B cell (primary cell): ENCODE results near the gene WDSUB1. TPM values are rescaled to one million over a fixed set of nuclear protein-coding genes. Genes with fewer than 3 reads are reported as not detected.
A peak's percentile ranks its signal among the peaks of the same experiment; 100 is the strongest.

Source experiments
- ATAC-seq: fragments of 200-7000 bp; cut with Tn5 transposase; one replicate; pipeline ENCODE4 v1.10.0; 2021; ENCODE audit warnings: low read depth, mild to moderate bottlenecking, moderate number of reproducible peaks, moderate library complexity
- CTCF ChIA-PET: fragments of 350-600 bp; sonication (Branson Sonifier 250); formaldehyde crosslinking; loops from one replicate; lab custom pipeline; 2021; ENCODE audit warnings: antibody characterized with exemption, inconsistent platforms; lab: Charles Lee
- POLR2A ChIA-PET: fragments of 350-600 bp; sonication (Branson Sonifier 250); formaldehyde crosslinking; loops from one replicate; lab custom pipeline; 2021; ENCODE audit warnings: antibody characterized with exemption; lab: Charles Lee
- DNase-seq: peaks from one replicate; pipeline ENCODE4 v3.0.0; 2013
- H2AFZ ChIP-seq: 2 replicates; pipeline ENCODE4 v1.6.1; 2012; ENCODE audit warnings: mild to moderate bottlenecking, low read depth, low read length; ENCODE audit not compliant: insufficient read depth, poor library complexity, severe bottlenecking
- H3K27ac ChIP-seq, 2 donors: 1 replicate in 1 of 2; 2 replicates in 1 of 2; pipeline ENCODE4 v1.5.1; 2012 to 2013; ENCODE audit warnings: low read length in 2 of 2, mild to moderate bottlenecking in 2 of 2, moderate library complexity in 1 of 2
- H3K27me3 ChIP-seq, 4 experiments: fragments of 200-600 bp in 1 of 4; sonication (generic) in 1 of 4; replicated peaks in 1 of 4; 1 replicate in 2 of 4; 2 replicates in 2 of 4; pipeline versions ENCODE4 v1.6.1 to v1.7.0; 2013 to 2016; ENCODE audit warnings: low read length in 3 of 4, mild to moderate bottlenecking in 2 of 4, mixed read lengths in 1 of 4, moderate library complexity in 1 of 4; ENCODE audit not compliant: insufficient read depth in 4 of 4, control insufficient read depth in 3 of 4; ENCODE audit errors: control extremely low read depth in 1 of 4
- H3K36me3 ChIP-seq, 2 experiments: replicated peaks in 1 of 2; 1 replicate in 1 of 2; 2 replicates in 1 of 2; pipeline versions ENCODE4 v1.6.1 to v1.7.1; 2013; ENCODE audit warnings: low read length in 1 of 2; ENCODE audit not compliant: insufficient read depth in 2 of 2, control insufficient read depth in 1 of 2; ENCODE audit errors: control extremely low read depth in 1 of 2, extremely low read depth in 1 of 2
- H3K4me1 ChIP-seq, 2 donors: fragments of 200-600 bp in 1 of 2; sonication (generic) in 1 of 2; 1 replicate in 1 of 2; 2 replicates in 1 of 2; pipeline versions ENCODE4 v1.5.1 to v1.6.1; 2013 to 2017; ENCODE audit warnings: low read length in 2 of 2; ENCODE audit not compliant: control insufficient read depth in 2 of 2, insufficient read depth in 2 of 2
- H3K4me2 ChIP-seq: replicated peaks from 2 replicates; pipeline ENCODE3; 2012; ENCODE audit warnings: mild to moderate bottlenecking, low read depth, low read length; ENCODE audit not compliant: poor library complexity, severe bottlenecking
- H3K4me3 ChIP-seq, 5 experiments: fragments of 200-600 bp in 1 of 5; sonication (generic) in 1 of 5; 1 replicate in 3 of 5; 2 replicates in 2 of 5; pipeline versions ENCODE4 v1.5.1 to v1.7.0; 2011 to 2016; ENCODE audit warnings: low read length in 4 of 5, mild to moderate bottlenecking in 4 of 5, low read depth in 2 of 5, control low read depth in 1 of 5, moderate library complexity in 1 of 5; ENCODE audit not compliant: insufficient read depth in 1 of 5; ENCODE audit errors: control extremely low read depth in 1 of 5, extremely low read depth in 1 of 5
- H3K79me2 ChIP-seq: fragments of 200-600 bp; sonication (generic); one replicate; pipeline ENCODE4 v1.6.0; 2016; ENCODE audit warnings: low read length; ENCODE audit not compliant: control insufficient read depth, insufficient read depth
- H3K9ac ChIP-seq: fragments of 200-600 bp; sonication (generic); 2 replicates; pipeline ENCODE4 v1.6.1; 2017; ENCODE audit warnings: mild to moderate bottlenecking, low read length, moderate library complexity
- H3K9me3 ChIP-seq, 3 donors: one replicate each; pipeline versions ENCODE4 v1.6.1 to v1.7.1; 2013; ENCODE audit warnings: low read length in 2 of 3; ENCODE audit not compliant: control insufficient read depth in 2 of 3, insufficient read depth in 1 of 3; ENCODE audit errors: control extremely low read depth in 1 of 3
- H4K20me1 ChIP-seq: 2 replicates; pipeline ENCODE4 v1.6.0; 2012; ENCODE audit warnings: mild to moderate bottlenecking, low read length; ENCODE audit not compliant: insufficient read depth, control insufficient read depth, poor library complexity, severe bottlenecking
- H3K27ac Mint-ChIP-seq: one replicate; pipeline ENCODE4 v1.8.0; 2021; ENCODE audit warnings: mixed read lengths
- H3K27me3 Mint-ChIP-seq: one replicate; pipeline ENCODE4 v1.8.0; 2021; ENCODE audit warnings: mixed read lengths
- H3K4me1 Mint-ChIP-seq: one replicate; pipeline ENCODE4 v1.8.0; 2021; ENCODE audit warnings: mixed read lengths
- H3K4me3 Mint-ChIP-seq: one replicate; pipeline ENCODE4 v1.8.0; 2021; ENCODE audit warnings: mixed read lengths
- H3K9me3 Mint-ChIP-seq: one replicate; pipeline ENCODE4 v1.8.0; 2022; ENCODE audit warnings: mixed read lengths; ENCODE audit not compliant: insufficient read depth
- EZH2 ChIP-seq: IDR thresholded peaks from 2 replicates; pipeline ENCODE4 v1.6.1; 2012; ENCODE audit warnings: borderline replicate concordance, low read depth, mild to moderate bottlenecking, moderate library complexity, low read length; ENCODE audit not compliant: insufficient read depth, poor library complexity, severe bottlenecking
- WGBS: methylation state at CpG from one replicate; pipeline ENCODE4 v1.1.5; 2013; ENCODE audit warnings: missing lambda C conversion rate; ENCODE audit not compliant: insufficient coverage; 5-methylcytosine and 5-hydroxymethylcytosine counted together
- intact Hi-C: fragments of 100-400 bp; cut with micrococcal nuclease; formaldehyde crosslinking; loops from one replicate; pipeline ENCODE4 v1.10.0; 2022
- polyA plus RNA-seq: library from polyadenylated mRNA; depleted of rRNA; stranded (reverse); fragments of >200 nt; gene quantifications from 2 replicates; pipeline ENCODE4 v1.2.3, GENCODE V29; 2012
- total RNA-seq, 2 donors: library from RNA; stranded (reverse); fragments of 120-200 nt in 1 of 2; gene quantifications; 1 replicate in 1 of 2; 2 replicates in 1 of 2; pipeline versions ENCODE4 v1.2.3 to v1.2.4, GENCODE V29; 2013 to 2022
- TF ChIP-seq, protein P1 (sequence below): fragments of 200-600 bp; IDR thresholded peaks from one replicate; pipeline ENCODE4 v1.8.0; 2022; ENCODE audit warnings: antibody characterized with exemption, mild to moderate bottlenecking

Gene WDSUB1
- total and polyA plus RNA-seq, 2 donors (not counting 1 experiment from before 2014, with no cell fraction given), result 10.8 to 13.6 TPM

- WGBS, result 65% methylated on average over 5 of the region's 7 CpGs
- POLR2A ChIA-PET, result no interaction called here
- intact Hi-C loops, result no loop called here
Measured at GRCh38 chr2:159290289-159290907, 3.9 kb upstream of the WDSUB1 start.

GRCh38 chr2:159287733-159288132 lies 1.2 kb upstream of the WDSUB1 start:
- DNase-seq, result no peak
- Histone ChIP-seq H3K27me3 (peaks cover 0 to 3% (median 0%) of the 10 kb centered on the region in 4 experiments), H3K27ac (no peak overlapping the region), H4K20me1 (no peaks in the 10 kb centered on the region), H3K4me2 (no peak overlapping the region), H3K4me1 (peaks cover 14 to 20% of the 10 kb centered on the region in 2 donors), H3K36me3 (no peaks in the 10 kb centered on the region), H2AFZ (peak overlapping the region; percentile 94), H3K9me3 (no peaks in the 10 kb centered on the region), H3K9ac (no peak overlapping the region), H3K4me3 (peak overlapping the region in 1 of 5 experiments; percentile 85), H3K79me2 (peaks cover 41% of the 10 kb centered on the region)
- Mint-ChIP-seq H3K27ac (no peak overlapping the region), H3K27me3 (peaks cover 8% of the 10 kb centered on the region), H3K9me3 (no peaks in the 10 kb centered on the region), H3K4me3 (peak overlapping the region; percentile 95), H3K4me1 (peaks cover 27% of the 10 kb centered on the region)
- TF ChIP-seq, protein P1, sequence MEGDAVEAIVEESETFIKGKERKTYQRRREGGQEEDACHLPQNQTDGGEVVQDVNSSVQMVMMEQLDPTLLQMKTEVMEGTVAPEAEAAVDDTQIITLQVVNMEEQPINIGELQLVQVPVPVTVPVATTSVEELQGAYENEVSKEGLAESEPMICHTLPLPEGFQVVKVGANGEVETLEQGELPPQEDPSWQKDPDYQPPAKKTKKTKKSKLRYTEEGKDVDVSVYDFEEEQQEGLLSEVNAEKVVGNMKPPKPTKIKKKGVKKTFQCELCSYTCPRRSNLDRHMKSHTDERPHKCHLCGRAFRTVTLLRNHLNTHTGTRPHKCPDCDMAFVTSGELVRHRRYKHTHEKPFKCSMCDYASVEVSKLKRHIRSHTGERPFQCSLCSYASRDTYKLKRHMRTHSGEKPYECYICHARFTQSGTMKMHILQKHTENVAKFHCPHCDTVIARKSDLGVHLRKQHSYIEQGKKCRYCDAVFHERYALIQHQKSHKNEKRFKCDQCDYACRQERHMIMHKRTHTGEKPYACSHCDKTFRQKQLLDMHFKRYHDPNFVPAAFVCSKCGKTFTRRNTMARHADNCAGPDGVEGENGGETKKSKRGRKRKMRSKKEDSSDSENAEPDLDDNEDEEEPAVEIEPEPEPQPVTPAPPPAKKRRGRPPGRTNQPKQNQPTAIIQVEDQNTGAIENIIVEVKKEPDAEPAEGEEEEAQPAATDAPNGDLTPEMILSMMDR, result no peak
- TF ChIP-seq EZH2, result no peak
- intact Hi-C loops, result loop anchor here (2.0 to 10.0 kb wide), 4 partner anchors 229 to 1413 kb away; partner anchors contain the start of genes ACVR1, CCDC148 and PKP4
- CTCF ChIA-PET, result interaction anchor here (0.9 to 2.1 kb wide), 2 partner anchors 9 to 652 kb away, joined by 3 to 5 read pairs; no protein-coding TSS in a partner anchor
- POLR2A ChIA-PET, result interaction anchor here (0.7 kb wide), 1 partner anchor 14 kb away, joined by 3 read pairs; no protein-coding TSS in a partner anchor
- no peak for ATAC-seq

More at GRCh38 chr2:159290289-159290907, 3.9 kb upstream of the WDSUB1 start:
- Histone ChIP-seq H3K27ac (no peak overlapping the region), H3K9me3 (no peaks in the 10 kb centered on the region), H4K20me1 (no peaks in the 10 kb centered on the region), H3K79me2 (peaks cover 17% of the 10 kb centered on the region), H3K4me1 (peaks cover 10 to 13% of the 10 kb centered on the region in 2 donors), H3K4me3 (no peak overlapping the region), H3K9ac (no peak overlapping the region), H2AFZ (no peak overlapping the region), H3K27me3 (peaks cover 0 to 3% (median 0%) of the 10 kb centered on the region in 4 experiments), H3K36me3 (no peaks in the 10 kb centered on the region), H3K4me2 (no peak overlapping the region)
- Mint-ChIP-seq H3K9me3 (no peaks in the 10 kb centered on the region), H3K27ac (no peak overlapping the region), H3K4me3 (no peak overlapping the region), H3K4me1 (peaks cover 9% of the 10 kb centered on the region), H3K27me3 (peaks cover 8% of the 10 kb centered on the region)
- DNase-seq (no peak), ATAC-seq (no peak)
- CTCF ChIA-PET, result no interaction called here
- no peak for TF ChIP-seq EZH2
- TF ChIP-seq, protein P1, result no peak
